ENCODE measurements around the gene TMC5. TPM values are rescaled to one million over a fixed set of nuclear protein-coding genes. Genes with fewer than 3 reads are reported as not detected.
A peak's percentile ranks its signal among the peaks of the same experiment; 100 is the strongest.

The TMC5 gene
- total and polyA plus RNA-seq, 2 of the 13 experiments (the other 11 are each of a cell fraction or from before 2014, with no cell fraction given), result 0.09 to 0.41 TPM

- TF ChIP-seq MAFF (IDR thresholded peaks at IDR 0.05; ENCODE audit: low read depth, low read length) (no peak), ZBTB33 (CRISPR knock-in tag; IDR thresholded peaks at IDR 0.05) (no peak), RBAK (CRISPR knock-in tag; IDR thresholded peaks at IDR 0.05) (no peak), ZNF652 (CRISPR knock-in tag; IDR thresholded peaks at IDR 0.05; ENCODE audit: borderline replicate concordance, low read depth) (no peak; the same call in 1 of the 2 replicates), ZNF639 (CRISPR knock-in tag; conservative IDR thresholded peaks at IDR 0.05) (peak; percentile 44; the same call in 1 of the 2 replicates), TBP (CRISPR knock-in tag; IDR thresholded peaks at IDR 0.05) (0 out of 2 replicates have a peak, but pooled peaks have one; percentile 65), HNRNPL (IDR thresholded peaks at IDR 0.05; ENCODE audit: low read depth, low read length) (peak; percentile 53; the same call in 1 of the 2 replicates), GZF1 (CRISPR knock-in tag; IDR thresholded peaks at IDR 0.05) (no peak), ZNF557 (CRISPR knock-in tag; IDR thresholded peaks at IDR 0.05) (no peak), FLYWCH1 (CRISPR knock-in tag; IDR thresholded peaks at IDR 0.05) (no peak), ZNF224 (CRISPR knock-in tag; IDR thresholded peaks at IDR 0.05) (no peak), ZNF205 (CRISPR knock-in tag; IDR thresholded peaks at IDR 0.05) (peak; percentile 31; the same call in 1 of the 2 replicates), FOXO1 (CRISPR knock-in tag; IDR thresholded peaks at IDR 0.05) (peak; percentile 32; the same call in 1 of the 2 replicates)
- TF ChIP-seq, protein P1, sequence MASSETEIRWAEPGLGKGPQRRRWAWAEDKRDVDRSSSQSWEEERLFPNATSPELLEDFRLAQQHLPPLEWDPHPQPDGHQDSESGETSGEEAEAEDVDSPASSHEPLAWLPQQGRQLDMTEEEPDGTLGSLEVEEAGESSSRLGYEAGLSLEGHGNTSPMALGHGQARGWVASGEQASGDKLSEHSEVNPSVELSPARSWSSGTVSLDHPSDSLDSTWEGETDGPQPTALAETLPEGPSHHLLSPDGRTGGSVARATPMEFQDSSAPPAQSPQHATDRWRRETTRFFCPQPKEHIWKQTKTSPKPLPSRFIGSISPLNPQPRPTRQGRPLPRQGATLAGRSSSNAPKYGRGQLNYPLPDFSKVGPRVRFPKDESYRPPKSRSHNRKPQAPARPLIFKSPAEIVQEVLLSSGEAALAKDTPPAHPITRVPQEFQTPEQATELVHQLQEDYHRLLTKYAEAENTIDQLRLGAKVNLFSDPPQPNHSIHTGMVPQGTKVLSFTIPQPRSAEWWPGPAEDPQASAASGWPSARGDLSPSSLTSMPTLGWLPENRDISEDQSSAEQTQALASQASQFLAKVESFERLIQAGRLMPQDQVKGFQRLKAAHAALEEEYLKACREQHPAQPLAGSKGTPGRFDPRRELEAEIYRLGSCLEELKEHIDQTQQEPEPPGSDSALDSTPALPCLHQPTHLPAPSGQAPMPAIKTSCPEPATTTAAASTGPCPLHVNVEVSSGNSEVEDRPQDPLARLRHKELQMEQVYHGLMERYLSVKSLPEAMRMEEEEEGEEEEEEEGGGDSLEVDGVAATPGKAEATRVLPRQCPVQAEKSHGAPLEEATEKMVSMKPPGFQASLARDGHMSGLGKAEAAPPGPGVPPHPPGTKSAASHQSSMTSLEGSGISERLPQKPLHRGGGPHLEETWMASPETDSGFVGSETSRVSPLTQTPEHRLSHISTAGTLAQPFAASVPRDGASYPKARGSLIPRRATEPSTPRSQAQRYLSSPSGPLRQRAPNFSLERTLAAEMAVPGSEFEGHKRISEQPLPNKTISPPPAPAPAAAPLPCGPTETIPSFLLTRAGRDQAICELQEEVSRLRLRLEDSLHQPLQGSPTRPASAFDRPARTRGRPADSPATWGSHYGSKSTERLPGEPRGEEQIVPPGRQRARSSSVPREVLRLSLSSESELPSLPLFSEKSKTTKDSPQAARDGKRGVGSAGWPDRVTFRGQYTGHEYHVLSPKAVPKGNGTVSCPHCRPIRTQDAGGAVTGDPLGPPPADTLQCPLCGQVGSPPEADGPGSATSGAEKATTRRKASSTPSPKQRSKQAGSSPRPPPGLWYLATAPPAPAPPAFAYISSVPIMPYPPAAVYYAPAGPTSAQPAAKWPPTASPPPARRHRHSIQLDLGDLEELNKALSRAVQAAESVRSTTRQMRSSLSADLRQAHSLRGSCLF (CRISPR knock-in tag; IDR thresholded peaks at IDR 0.05; ENCODE audit: borderline replicate concordance), result no peak
- TF ChIP-seq, protein P2, sequence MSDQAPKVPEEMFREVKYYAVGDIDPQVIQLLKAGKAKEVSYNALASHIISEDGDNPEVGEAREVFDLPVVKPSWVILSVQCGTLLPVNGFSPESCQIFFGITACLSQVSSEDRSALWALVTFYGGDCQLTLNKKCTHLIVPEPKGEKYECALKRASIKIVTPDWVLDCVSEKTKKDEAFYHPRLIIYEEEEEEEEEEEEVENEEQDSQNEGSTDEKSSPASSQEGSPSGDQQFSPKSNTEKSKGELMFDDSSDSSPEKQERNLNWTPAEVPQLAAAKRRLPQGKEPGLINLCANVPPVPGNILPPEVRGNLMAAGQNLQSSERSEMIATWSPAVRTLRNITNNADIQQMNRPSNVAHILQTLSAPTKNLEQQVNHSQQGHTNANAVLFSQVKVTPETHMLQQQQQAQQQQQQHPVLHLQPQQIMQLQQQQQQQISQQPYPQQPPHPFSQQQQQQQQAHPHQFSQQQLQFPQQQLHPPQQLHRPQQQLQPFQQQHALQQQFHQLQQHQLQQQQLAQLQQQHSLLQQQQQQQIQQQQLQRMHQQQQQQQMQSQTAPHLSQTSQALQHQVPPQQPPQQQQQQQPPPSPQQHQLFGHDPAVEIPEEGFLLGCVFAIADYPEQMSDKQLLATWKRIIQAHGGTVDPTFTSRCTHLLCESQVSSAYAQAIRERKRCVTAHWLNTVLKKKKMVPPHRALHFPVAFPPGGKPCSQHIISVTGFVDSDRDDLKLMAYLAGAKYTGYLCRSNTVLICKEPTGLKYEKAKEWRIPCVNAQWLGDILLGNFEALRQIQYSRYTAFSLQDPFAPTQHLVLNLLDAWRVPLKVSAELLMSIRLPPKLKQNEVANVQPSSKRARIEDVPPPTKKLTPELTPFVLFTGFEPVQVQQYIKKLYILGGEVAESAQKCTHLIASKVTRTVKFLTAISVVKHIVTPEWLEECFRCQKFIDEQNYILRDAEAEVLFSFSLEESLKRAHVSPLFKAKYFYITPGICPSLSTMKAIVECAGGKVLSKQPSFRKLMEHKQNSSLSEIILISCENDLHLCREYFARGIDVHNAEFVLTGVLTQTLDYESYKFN (CRISPR knock-in tag; conservative IDR thresholded peaks at IDR 0.05), result peak; percentile 52; the same call in 1 of the 2 replicates
- TF ChIP-seq, protein P3, sequence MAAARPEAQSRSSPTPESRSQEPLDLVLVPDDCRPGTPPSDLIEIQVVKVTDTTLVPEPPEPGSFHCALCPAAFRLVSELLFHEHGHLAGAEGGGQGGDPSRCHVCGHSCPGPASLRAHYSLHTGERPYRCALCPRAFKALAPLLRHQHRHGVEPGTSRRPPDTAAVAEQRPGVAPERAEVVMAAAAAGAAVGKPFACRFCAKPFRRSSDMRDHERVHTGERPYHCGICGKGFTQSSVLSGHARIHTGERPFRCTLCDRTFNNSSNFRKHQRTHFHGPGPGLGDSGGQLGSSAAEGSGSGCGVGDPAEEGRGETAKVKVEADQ (CRISPR knock-in tag; IDR thresholded peaks at IDR 0.05; ENCODE audit: borderline replicate concordance), result peak; percentile 74; the same call in 1 of the 2 replicates
Observed at GRCh38 chr16:19523559-19524355, 106.1 kb downstream of the TMC5 start, which contains the start of gene CCP110 (continued).
